PC-3 (cell line): Measurements from ENCODE around the gene BBOX1. TPM values are rescaled to one million over a fixed set of nuclear protein-coding genes. Genes with fewer than 3 reads are reported as not detected.

Source experiments
- ATAC-seq: fragments of 200-7000 bp; cut with Tn5 transposase; 2 replicates; pipeline ENCODE4 v1.9.1; 2020; ENCODE audit warnings: mild to moderate bottlenecking, moderate library complexity
- BruUV-seq: library from RNA; stranded (reverse); fragments of 400-500 nt; replicated peaks from 2 replicates; lab custom pipeline; 2021; lab: Mats Ljungman, UMichigan
- CTCF ChIA-PET: fragments of 300-600 bp; sonication (Branson Sonifier 250); formaldehyde crosslinking; loops from one replicate; lab custom pipeline; 2022; ENCODE audit warnings: antibody characterized with exemption; lab: Charles Lee
- POLR2A ChIA-PET: fragments of 300-600 bp; sonication (Branson Sonifier 250); formaldehyde crosslinking; loops from one replicate; lab custom pipeline; 2022; ENCODE audit warnings: antibody characterized with exemption; ENCODE audit not compliant: unreplicated experiment; lab: Charles Lee
- DNase-seq: peaks from one replicate; pipeline ENCODE4 v3.0.0-alpha.2; 2015
- H2AFZ ChIP-seq: fragments of 300-600 bp; sonication (generic); 2 replicates; pipeline ENCODE4 v1.6.0; 2016; ENCODE audit warnings: antibody characterized with exemption, low read length
- H3F3A ChIP-seq: fragments of 300-600 bp; sonication (generic); one replicate; pipeline ENCODE4 v1.6.0; 2017; ENCODE audit warnings: antibody characterized with exemption, low read length, control low read depth, mild to moderate bottlenecking; ENCODE audit not compliant: unreplicated experiment
- H3K27ac ChIP-seq: fragments of 300-600 bp; sonication (generic); 2 replicates; pipeline ENCODE4 v1.5.1; 2016; ENCODE audit warnings: mild to moderate bottlenecking, low read length
- H3K27me3 ChIP-seq: fragments of 300-600 bp; sonication (generic); 2 replicates; pipeline ENCODE4 v1.6.1; 2016; ENCODE audit warnings: low read length, mixed read lengths
- H3K36me3 ChIP-seq: fragments of 300-600 bp; sonication (generic); 2 replicates; pipeline ENCODE4 v1.6.1; 2016; ENCODE audit warnings: low read depth, mixed run types, low read length, mixed read lengths
- H3K4me1 ChIP-seq: fragments of 300-600 bp; sonication (generic); 2 replicates; pipeline ENCODE4 v1.5.1; 2016; ENCODE audit warnings: low read length; ENCODE audit not compliant: insufficient read depth
- H3K4me2 ChIP-seq: fragments of 300-600 bp; sonication (generic); 2 replicates; pipeline ENCODE4 v1.6.0; 2016; ENCODE audit warnings: low read length
- H3K4me3 ChIP-seq: fragments of 300-600 bp; sonication (generic); 2 replicates; pipeline ENCODE4 v1.5.1; 2016; ENCODE audit warnings: mild to moderate bottlenecking, low read length, mixed read lengths
- H3K79me2 ChIP-seq: fragments of 300-600 bp; sonication (generic); 2 replicates; pipeline ENCODE4 v1.6.1; 2017; ENCODE audit warnings: low read length, mixed read lengths
- H3K9ac ChIP-seq: fragments of 300-600 bp; sonication (generic); 2 replicates; pipeline ENCODE4 v1.6.0; 2016; ENCODE audit warnings: mild to moderate bottlenecking, low read length
- H3K9me2 ChIP-seq: fragments of 300-600 bp; sonication (generic); replicated peaks from 2 replicates; pipeline ENCODE4 v1.6.1; 2016; ENCODE audit warnings: mixed run types, low read length, mixed read lengths
- H3K9me3 ChIP-seq: fragments of 300-600 bp; sonication (generic); 2 replicates; pipeline ENCODE4 v1.6.1; 2016; ENCODE audit warnings: low read length, mixed read lengths
- H4K20me1 ChIP-seq: fragments of 300-600 bp; sonication (generic); 2 replicates; pipeline ENCODE4 v1.6.1; 2016; ENCODE audit warnings: low read length, mixed read lengths
- CTCF ChIP-seq: fragments of 300-600 bp; sonication (generic); conservative IDR thresholded peaks from 2 replicates; pipeline ENCODE4 v1.5.1; 2017; ENCODE audit warnings: antibody characterized with exemption, low read depth, mild to moderate bottlenecking, low read length
- EZH2 ChIP-seq: fragments of 300-600 bp; sonication (generic); IDR thresholded peaks from one replicate; pipeline ENCODE4 v1.6.1; 2017; ENCODE audit warnings: antibody characterized with exemption, mild to moderate bottlenecking, low read length; ENCODE audit not compliant: unreplicated experiment
- EZH2phosphoT487 ChIP-seq: fragments of 300-600 bp; sonication (generic); IDR thresholded peaks from 2 replicates; pipeline ENCODE4 v1.6.1; 2018; ENCODE audit warnings: mild to moderate bottlenecking, antibody characterized with exemption, low read length, borderline replicate concordance
- intact Hi-C: fragments of 100-400 bp; cut with micrococcal nuclease; formaldehyde crosslinking; loops from 2 replicates; pipeline ENCODE4 v1.9.0; 2023
- total RNA-seq: library from RNA; depleted of rRNA; stranded (reverse); fragments of >200 nt; gene quantifications from 2 replicates; pipeline ENCODE4 v1.2.3, GENCODE V29; 2014

Gene BBOX1
- total RNA-seq, 1 experiment from 2014 or later: not detected

- Histone ChIP-seq H3K9me3 (no peaks in the 10 kb centered on the region), H3K4me3 (no peak overlapping the region), H3K27ac (no peak overlapping the region), H4K20me1 (no peaks in the 10 kb centered on the region), H3K27me3 (peaks cover 7% of the 10 kb centered on the region; the same call in 1 of the 2 replicates), H2AFZ (no peak overlapping the region), H3K36me3 (no peaks in the 10 kb centered on the region), H3K79me2 (no peaks in the 10 kb centered on the region), H3K4me2 (no peak overlapping the region), H3K9ac (no peak overlapping the region), H3F3A (no peaks in the 10 kb centered on the region), H3K4me1 (no peaks in the 10 kb centered on the region), H3K9me2 (no peaks in the 10 kb centered on the region)
- CTCF ChIA-PET: no interaction called here
- POLR2A ChIA-PET: no interaction called here
- DNase-seq (no peak), ATAC-seq (no peak)
- no TSS peak for BruUV-seq
- TF ChIP-seq CTCF (no peak), EZH2 (no peak), EZH2phosphoT487 (no peak)
- intact Hi-C loops: no loop called here
These were observed 68.2 kb downstream of the BBOX1 start for GRCh38 chr11:27108809-27109208.

GRCh38 chr11:27111896-27112295, 71.3 kb downstream of the BBOX1 start:
- ChIA-PET POLR2A (no interaction called here), CTCF (no interaction called here)
- H3K9me3 ChIP-seq: no peaks in the 10 kb centered on the region
- H4K20me1 ChIP-seq: no peaks in the 10 kb centered on the region
- H3K9me2 ChIP-seq: no peaks in the 10 kb centered on the region
- H3K9ac ChIP-seq: no peak overlapping the region
- ATAC-seq: no peak
- no peaks in the 10 kb centered on the region for H3F3A ChIP-seq
- no peak overlapping the region for H3K27ac ChIP-seq
- no TSS peak for BruUV-seq
- H3K36me3 ChIP-seq: no peaks in the 10 kb centered on the region
- no peak overlapping the region for H3K4me2 ChIP-seq
- no peaks in the 10 kb centered on the region for H3K79me2 ChIP-seq
- intact Hi-C loops: no loop called here
- DNase-seq: no peak
- H2AFZ ChIP-seq: no peak overlapping the region
- no peaks in the 10 kb centered on the region for H3K27me3 ChIP-seq
- TF ChIP-seq EZH2 (no peak), EZH2phosphoT487 (no peak), CTCF (no peak)
- H3K4me1 ChIP-seq: no peaks in the 10 kb centered on the region
- H3K4me3 ChIP-seq: no peak overlapping the region

GRCh38 chr11:27112946-27113345, 72.3 kb downstream of the BBOX1 start:
- Histone ChIP-seq H3K9me3 (no peaks in the 10 kb centered on the region), H3F3A (no peaks in the 10 kb centered on the region), H3K4me1 (no peaks in the 10 kb centered on the region), H3K9me2 (no peaks in the 10 kb centered on the region), H3K4me3 (no peak overlapping the region), H3K27ac (no peak overlapping the region), H3K79me2 (no peaks in the 10 kb centered on the region), H3K4me2 (no peak overlapping the region), H3K27me3 (no peaks in the 10 kb centered on the region), H2AFZ (no peak overlapping the region), H4K20me1 (no peaks in the 10 kb centered on the region), H3K9ac (no peak overlapping the region), H3K36me3 (no peaks in the 10 kb centered on the region)
- ChIA-PET CTCF (no interaction called here), POLR2A (no interaction called here)
- intact Hi-C loops: no loop called here
- TF ChIP-seq EZH2phosphoT487: no peak
- no peak for DNase-seq
- BruUV-seq: no TSS peak
- ATAC-seq: no peak
